H1 (cell line): Measurements from ENCODE around the gene BORCS6. TPM values are rescaled to one million over a fixed set of nuclear protein-coding genes. Genes with fewer than 3 reads are reported as not detected.

Source experiments
- ASH2L ChIP-seq: fragments of 200-600, 300-600 bp; sonication (generic); IDR thresholded peaks from one replicate; pipeline ENCODE4 v1.7.1; 2017; ENCODE audit warnings: low read length
- BRCA1 ChIP-seq: IDR thresholded peaks from 2 replicates; pipeline ENCODE4 v1.6.1; 2012; ENCODE audit warnings: low read depth, low read length, improper control_type of control experiment
- GABPA ChIP-seq: IDR thresholded peaks from 2 replicates; pipeline ENCODE4 v1.6.1; 2011; ENCODE audit warnings: mild to moderate bottlenecking, low read length, moderate library complexity, borderline replicate concordance; ENCODE audit not compliant: insufficient read depth
- GTF2F1 ChIP-seq: IDR thresholded peaks from 2 replicates; pipeline ENCODE4 v1.6.1; 2012; ENCODE audit warnings: low read depth, low read length, improper control_type of control experiment, borderline replicate concordance
- JUND ChIP-seq: IDR thresholded peaks from 2 replicates; pipeline ENCODE4 v1.6.1; 2011; ENCODE audit warnings: mild to moderate bottlenecking, improper control_type of control experiment, low read length
- KDM5A ChIP-seq: fragments of 200-600 bp; IDR thresholded peaks from 2 replicates; pipeline ENCODE4 v1.7.1; 2012; ENCODE audit warnings: mild to moderate bottlenecking, low read length, inconsistent platforms, mixed read lengths
- MAFK ChIP-seq: IDR thresholded peaks from 2 replicates; pipeline ENCODE4 v1.6.1; 2012; ENCODE audit warnings: low read depth, mild to moderate bottlenecking, improper control_type of control experiment, low read length
- POLR2A ChIP-seq, 2 experiments: IDR thresholded peaks; 1 replicate in 1 of 2; 2 replicates in 1 of 2; pipeline ENCODE4 v1.6.1; 2011; ENCODE audit warnings: low read depth in 2 of 2, low read length in 2 of 2, mild to moderate bottlenecking in 2 of 2; ENCODE audit errors: control extremely low read depth in 1 of 2
- RXRA ChIP-seq: IDR thresholded peaks from 2 replicates; pipeline ENCODE4 v1.6.1; 2011; ENCODE audit warnings: low read depth, mild to moderate bottlenecking, low read length, moderate library complexity; ENCODE audit not compliant: insufficient read depth
- SAP30 ChIP-seq: fragments of 300-600 bp; sonication (generic); IDR thresholded peaks from 2 replicates; pipeline ENCODE4 v1.7.1; 2012; ENCODE audit warnings: low read length, moderate library complexity, mild to moderate bottlenecking, inconsistent platforms; ENCODE audit not compliant: insufficient read depth, insufficient replicate concordance
- SP1 ChIP-seq: IDR thresholded peaks from 2 replicates; pipeline ENCODE4 v1.6.1; 2011; ENCODE audit warnings: low read depth, low read length
- TAF7 ChIP-seq: optimal IDR thresholded peaks from 2 replicates; pipeline ENCODE3; 2011; ENCODE audit warnings: low read depth, mild to moderate bottlenecking, inconsistent platforms, low read length, moderate library complexity, borderline replicate concordance
- TBP ChIP-seq: IDR thresholded peaks from 2 replicates; pipeline ENCODE4 v1.6.1; 2011; ENCODE audit warnings: low read depth, low read length, improper control_type of control experiment
- TCF12 ChIP-seq: IDR thresholded peaks from 2 replicates; pipeline ENCODE4 v1.6.1; 2011; ENCODE audit warnings: low read depth, mild to moderate bottlenecking, low read length
- ZNF274 ChIP-seq: IDR thresholded peaks from 2 replicates; pipeline ENCODE4 v1.7.0; 2012; ENCODE audit warnings: low read length, borderline replicate concordance; ENCODE audit errors: extremely low read depth
- polyA plus RNA-seq, 7 experiments: library from polyadenylated mRNA; depleted of rRNA in 3 of 7; stranded (reverse) in 5 of 7; unstranded in 2 of 7; fragments of >200 nt in 5 of 7; fragments of 200-250 nt in 2 of 7; gene quantifications; 1 replicate in 5 of 7; 2 replicates in 1 of 7; 4 replicates in 1 of 7; pipeline versions ENCODE4 v1.2.1 to v1.2.3, GENCODE V29; 2011 to 2013; ENCODE audit warnings: missing spikeins in 2 of 7, mixed read lengths in 2 of 7
- total RNA-seq: library from RNA; stranded (reverse); fragmentation: NEBNext Ultra II Directional; extraction: Animal tissue kit (Norgen Biotek cat#: 25700); gene quantifications from 2 replicates; pipeline ENCODE4 v1.2.1, GENCODE V29; 2021
- TF ChIP-seq, protein P1 (sequence below): IDR thresholded peaks from 2 replicates; pipeline ENCODE4 v1.6.1; 2012; ENCODE audit warnings: inconsistent platforms
- TF ChIP-seq, protein P2 (sequence below): IDR thresholded peaks from 2 replicates; pipeline ENCODE4 v1.6.1; 2012; ENCODE audit warnings: low read length, inconsistent platforms
- TF ChIP-seq, protein P3 (sequence below), 3 experiments: IDR thresholded peaks; 1 replicate in 2 of 3; 2 replicates in 1 of 3; pipeline versions ENCODE4 v1.5.1 to v1.6.1; 2011; ENCODE audit warnings: low read length in 3 of 3, mild to moderate bottlenecking in 3 of 3, inconsistent platforms in 2 of 3, low read depth in 1 of 3, moderate library complexity in 1 of 3; ENCODE audit not compliant: insufficient read depth in 1 of 3; ENCODE audit errors: control extremely low read depth in 1 of 3

BORCS6 gene
- total and polyA plus RNA-seq, 2 of the 8 experiments (the other 6 are each of a cell fraction or from before 2014, with no cell fraction given): 3.3 to 3.6 TPM

DNA sequence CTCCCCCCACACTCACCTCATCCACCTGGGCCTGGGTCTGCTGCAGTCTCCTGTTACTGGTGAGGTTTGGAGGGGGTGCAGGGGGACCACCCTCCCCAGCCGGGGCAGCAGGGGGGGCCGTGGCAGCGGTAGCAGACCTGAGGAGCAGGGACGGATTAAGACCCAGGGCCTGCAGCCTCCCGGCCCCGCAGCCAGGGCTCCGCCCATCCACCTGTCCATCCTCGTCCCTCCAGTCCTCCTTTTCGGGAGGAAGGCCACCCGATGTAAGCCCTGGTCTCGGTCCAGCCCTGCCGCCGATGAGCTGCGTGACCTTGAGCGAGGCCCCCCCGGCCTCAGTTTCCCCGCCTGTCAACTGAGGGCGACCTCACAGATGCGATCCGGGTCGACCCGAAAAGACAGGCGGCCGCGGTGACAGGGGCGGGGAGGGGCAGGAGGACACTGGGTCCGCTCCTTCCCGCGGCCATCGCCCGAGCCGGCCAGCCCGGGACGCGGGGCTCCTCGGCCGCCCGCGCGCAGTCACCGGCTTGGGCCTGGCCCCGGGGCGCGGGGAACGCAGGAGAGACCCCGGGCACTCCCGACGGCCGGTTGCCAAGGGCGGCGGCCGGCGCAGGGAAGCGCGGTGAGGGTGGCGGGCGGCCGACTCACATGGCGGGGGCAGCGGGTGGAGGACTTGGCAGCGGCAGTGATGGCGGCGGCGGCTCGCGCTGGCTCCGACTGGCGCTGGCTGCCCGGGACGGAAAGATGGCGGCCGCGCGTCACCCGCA, 27.6 kb downstream of the BORCS6 start, which contains the start of gene VAMP2 (continued):
- TF ChIP-seq RXRA: no peak
- TF ChIP-seq, protein P1, sequence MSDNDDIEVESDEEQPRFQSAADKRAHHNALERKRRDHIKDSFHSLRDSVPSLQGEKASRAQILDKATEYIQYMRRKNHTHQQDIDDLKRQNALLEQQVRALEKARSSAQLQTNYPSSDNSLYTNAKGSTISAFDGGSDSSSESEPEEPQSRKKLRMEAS: peak; percentile 23; the same call in 1 of the 2 replicates
- TF ChIP-seq TAF7: no peak
- peak; percentile 18 to 70; a peak in 2 of 3 replicates for TF ChIP-seq POLR2A (IDR thresholded peaks at IDR 0.05; ENCODE audit: control extremely low read depth in 1 of 2, low read depth in 2 of 2, low read length in 2 of 2)
- no peak for TF ChIP-seq ZNF274
- no peak for TF ChIP-seq JUND
- TF ChIP-seq, protein P2, sequence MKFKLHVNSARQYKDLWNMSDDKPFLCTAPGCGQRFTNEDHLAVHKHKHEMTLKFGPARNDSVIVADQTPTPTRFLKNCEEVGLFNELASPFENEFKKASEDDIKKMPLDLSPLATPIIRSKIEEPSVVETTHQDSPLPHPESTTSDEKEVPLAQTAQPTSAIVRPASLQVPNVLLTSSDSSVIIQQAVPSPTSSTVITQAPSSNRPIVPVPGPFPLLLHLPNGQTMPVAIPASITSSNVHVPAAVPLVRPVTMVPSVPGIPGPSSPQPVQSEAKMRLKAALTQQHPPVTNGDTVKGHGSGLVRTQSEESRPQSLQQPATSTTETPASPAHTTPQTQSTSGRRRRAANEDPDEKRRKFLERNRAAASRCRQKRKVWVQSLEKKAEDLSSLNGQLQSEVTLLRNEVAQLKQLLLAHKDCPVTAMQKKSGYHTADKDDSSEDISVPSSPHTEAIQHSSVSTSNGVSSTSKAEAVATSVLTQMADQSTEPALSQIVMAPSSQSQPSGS: no peak
- no peak for TF ChIP-seq SP1
- no peak for TF ChIP-seq MAFK
- no peak for TF ChIP-seq KDM5A
- TF ChIP-seq GTF2F1: no peak
- no peak for TF ChIP-seq BRCA1
- no peak for TF ChIP-seq ASH2L
- no peak for TF ChIP-seq SAP30
- TF ChIP-seq, protein P3, sequence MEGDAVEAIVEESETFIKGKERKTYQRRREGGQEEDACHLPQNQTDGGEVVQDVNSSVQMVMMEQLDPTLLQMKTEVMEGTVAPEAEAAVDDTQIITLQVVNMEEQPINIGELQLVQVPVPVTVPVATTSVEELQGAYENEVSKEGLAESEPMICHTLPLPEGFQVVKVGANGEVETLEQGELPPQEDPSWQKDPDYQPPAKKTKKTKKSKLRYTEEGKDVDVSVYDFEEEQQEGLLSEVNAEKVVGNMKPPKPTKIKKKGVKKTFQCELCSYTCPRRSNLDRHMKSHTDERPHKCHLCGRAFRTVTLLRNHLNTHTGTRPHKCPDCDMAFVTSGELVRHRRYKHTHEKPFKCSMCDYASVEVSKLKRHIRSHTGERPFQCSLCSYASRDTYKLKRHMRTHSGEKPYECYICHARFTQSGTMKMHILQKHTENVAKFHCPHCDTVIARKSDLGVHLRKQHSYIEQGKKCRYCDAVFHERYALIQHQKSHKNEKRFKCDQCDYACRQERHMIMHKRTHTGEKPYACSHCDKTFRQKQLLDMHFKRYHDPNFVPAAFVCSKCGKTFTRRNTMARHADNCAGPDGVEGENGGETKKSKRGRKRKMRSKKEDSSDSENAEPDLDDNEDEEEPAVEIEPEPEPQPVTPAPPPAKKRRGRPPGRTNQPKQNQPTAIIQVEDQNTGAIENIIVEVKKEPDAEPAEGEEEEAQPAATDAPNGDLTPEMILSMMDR (IDR thresholded peaks at IDR 0.05; ENCODE audit: control extremely low read depth in 1 of 3, insufficient read depth in 1 of 3, low read depth in 1 of 3, low read length in 3 of 3): no peak
- TF ChIP-seq GABPA: no peak
- no peak for TF ChIP-seq TCF12
- peak; percentile 26; the same call in 1 of the 2 replicates for TF ChIP-seq TBP
